ENCODE data around the gene ZCCHC24.
A peak's percentile ranks its signal among the peaks of the same experiment; 100 is the strongest.

The ZCCHC24 gene

DNA sequence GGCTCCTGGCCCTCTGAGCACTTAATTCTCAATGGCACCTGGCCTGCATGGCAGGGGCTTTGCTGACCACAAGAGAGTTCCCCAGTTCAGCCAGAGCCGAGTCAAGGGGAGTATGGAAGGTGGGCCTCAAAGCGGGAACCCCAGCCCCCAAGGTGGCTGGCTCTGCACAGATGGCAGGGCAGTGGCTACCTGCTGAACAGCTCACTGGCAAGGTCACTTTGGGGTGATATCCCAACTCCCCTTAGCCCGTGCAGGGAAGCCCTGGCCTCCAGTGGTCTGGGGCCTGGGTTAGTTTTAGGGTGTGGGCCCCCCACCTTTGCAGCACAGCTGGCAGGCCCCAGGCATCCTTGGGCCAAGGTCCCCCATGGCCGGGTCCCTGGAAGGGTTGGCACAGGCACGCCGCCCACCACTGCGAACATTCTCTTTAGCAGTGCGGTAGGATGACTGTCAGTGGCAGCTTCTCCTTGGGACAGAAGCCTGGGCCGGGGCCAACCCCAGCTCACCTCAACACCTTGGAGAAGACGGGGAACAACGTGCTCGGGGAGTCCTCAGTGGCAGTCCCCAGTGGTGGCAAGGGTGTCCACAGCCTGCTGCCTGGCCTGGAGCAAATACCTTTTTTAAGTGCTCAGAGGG, 61.3 kb downstream of the ZCCHC24 start:
- no peak for DNase-seq (ENCODE audit: low read depth)

DNA sequence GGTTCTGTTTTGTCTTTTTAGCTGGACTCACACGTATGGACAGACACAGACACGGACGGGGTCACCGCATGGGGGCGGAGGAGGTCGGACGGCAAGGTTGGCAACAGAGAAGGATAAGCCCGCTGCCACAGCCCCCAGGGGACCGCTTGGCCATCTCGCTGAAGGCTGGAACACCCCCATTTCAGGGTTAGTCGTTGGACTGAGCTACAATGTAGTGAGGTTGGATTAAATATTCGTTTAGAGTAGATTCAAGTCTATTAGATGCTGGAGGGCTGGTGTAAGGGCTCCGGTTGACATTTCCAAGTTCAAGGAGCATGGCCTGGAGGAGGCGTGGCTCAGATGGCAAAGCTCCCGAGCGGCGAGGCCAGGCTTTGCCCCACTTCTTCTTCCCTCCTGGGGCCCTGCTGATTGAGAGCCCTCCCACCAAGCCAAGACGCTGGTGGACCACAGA, 62.9 kb downstream of the ZCCHC24 start:
- no peak for DNase-seq (ENCODE audit: low read depth)

DNA sequence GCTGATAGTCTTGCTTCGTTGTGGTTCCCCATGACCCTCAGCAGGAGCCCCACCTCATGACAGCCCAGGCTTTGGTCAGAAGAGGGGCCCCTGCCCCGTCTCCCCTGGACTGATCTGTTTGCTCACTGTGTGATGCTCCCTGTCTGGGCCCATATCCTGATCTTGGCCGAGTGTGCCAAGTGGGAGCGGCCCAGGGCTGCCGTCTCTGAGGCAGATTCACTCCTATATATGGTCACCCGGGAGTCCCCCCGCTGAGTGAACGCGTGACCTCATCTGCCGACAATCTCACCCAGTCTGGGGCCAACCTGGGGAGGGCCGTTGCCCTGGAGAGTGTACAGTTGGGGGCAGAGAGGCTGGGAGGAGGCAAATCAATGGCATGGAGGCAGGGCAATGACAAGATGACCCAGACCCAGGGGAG, 63.6 kb downstream of the ZCCHC24 start:
- no peak for DNase-seq (ENCODE audit: low read depth)

DNA sequence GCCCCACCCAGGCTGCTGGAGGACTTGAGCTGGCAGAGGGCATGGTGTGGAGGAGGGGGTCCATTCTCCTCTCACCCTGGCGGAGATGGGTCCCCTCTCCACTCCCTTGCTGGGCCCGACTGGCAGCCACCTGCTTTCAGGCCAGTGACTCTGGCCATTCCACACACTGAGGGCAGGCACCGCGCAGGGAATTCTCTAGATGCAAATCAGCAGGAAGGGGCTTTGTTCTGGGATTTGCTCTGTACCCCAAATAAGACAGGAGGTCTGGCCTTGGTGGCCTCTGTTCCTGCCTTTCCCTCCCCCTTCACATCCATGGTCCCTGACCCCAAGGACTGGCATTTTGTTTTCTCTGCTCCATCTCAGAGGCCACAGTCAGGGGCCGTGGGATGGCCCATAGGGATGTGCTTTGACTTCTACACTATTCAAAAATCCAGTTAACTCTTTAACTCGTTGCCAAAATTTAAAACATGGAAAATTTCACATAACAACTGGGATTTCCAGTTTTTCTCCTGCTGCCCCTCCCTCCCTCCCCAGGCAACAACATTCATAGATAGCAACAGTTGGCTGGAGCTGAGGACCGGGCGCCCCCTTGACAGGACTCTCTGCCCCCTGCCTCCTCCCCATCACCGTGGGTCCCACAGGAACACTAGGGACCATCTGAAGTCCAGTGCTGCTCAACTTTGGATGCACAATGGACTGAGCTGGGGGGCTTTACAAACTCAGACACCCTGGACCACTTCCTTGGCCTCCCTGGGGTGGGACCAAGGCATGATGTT, 64.3 kb downstream of the ZCCHC24 start:
- no peak for DNase-seq (ENCODE audit: low read depth)

DNA sequence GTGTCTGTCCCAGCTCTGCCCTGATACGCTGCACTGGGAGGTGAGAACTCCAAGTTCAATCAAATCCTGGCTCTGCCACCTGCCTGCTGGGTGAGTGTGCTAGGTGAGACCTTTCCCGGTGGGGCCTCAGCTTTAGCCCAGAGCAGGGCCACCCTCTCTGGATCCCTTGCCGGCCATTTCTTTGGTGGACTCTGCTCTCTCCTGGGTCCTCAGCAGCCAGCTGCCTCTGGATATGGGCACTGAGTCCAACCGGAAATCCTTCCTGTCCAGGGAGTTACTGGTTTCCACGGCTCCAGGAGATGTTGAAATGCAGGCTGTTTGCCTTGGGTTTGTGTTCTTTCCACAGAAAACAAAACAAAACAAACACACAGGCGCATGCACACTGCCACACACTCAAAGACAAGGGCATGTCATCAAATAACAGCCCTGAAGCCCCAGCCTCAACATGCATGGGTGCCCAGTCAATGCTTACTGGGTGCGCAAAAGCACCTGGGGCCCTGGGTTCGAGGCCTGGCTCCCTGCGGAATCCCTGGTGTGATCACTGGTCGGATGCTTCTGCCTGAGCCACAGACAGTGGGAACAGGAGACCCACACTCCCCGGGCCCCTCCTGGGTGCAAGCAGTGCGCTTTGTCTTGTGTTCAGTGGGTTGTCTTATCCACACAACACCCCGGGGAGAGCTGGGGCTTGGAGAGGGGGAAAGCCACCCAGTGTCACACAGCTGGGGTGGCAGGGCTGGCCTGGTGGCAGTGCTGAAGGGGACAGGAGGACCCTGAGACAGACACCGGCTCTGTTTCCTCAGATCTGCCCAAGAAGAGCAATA, 65.1 kb downstream of the ZCCHC24 start:
- DNase-seq (ENCODE audit: low read depth) = no peak

DNA sequence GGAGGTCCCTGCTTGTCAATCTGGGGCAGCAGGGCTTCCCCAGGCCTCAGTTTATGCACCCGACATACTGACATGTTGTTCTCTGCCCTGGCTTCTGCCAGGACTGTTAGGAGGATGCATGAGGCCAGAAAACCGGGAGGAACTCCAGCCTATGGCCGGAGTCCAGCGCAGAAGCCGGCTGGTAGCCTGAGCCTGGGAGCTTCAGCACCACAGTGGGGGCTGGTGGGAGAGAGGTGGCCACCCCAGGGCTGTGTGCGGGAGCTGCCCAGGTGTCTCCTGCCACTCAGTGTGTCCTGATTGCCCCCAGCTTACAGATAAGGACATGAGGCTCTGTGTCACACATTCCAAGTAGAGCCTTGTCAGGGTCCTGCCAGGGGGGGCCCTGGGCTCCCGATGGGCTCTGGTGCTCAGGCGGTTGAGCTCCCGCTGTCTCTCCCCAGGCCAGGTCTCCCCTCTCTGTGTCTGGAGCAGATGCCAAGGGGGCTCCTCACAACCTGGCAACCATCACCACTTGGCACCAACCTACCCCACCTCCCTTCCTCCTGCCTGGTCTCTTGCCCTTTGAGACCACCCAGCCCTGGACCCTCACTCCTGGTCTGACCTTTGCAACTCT, 65.8 kb downstream of the ZCCHC24 start:
- no peak for DNase-seq (ENCODE audit: low read depth)

DNA sequence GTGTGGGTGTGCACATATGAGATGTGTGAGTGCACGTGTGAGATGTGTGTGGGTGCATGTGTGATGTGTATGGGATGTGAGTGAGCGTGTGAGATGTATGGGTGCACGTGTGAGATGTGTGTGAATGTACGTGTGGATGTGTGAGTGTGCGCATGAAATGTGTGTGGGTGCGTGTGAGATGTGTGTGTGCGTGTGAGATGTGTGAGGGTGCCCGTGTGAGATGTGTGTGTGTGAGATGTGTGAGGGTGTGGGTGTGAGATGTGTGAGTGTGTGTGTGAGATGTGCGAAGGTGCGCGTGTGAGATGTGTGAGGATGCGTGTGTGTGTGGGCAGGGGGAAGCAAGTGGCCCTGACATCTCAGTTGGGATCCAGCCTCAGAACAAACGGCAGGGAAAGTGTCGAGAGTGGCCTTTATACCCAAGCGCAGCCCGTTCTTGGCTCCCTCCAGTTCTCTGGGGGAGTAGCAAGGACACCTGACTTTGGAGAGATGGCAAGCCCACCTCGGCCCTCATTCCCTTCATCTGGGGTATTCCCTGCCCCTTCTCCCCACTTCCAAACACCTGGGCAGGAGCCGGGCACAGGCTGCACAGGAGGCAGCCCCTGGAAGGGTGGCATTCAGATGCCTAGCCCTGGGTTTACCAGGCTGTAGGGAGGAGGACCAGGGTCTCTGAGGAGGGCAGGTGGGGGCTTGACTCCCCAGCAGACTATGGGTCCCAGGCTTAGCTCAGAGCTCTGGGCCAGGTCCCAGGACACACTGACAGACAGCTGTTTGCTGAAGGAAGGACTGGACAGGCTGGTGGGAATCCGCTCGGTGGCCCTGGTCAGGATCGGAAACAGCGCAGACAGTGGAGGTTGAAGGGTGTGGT, 66.5 kb downstream of the ZCCHC24 start:
- DNase-seq (ENCODE audit: low read depth) = no peak

DNA sequence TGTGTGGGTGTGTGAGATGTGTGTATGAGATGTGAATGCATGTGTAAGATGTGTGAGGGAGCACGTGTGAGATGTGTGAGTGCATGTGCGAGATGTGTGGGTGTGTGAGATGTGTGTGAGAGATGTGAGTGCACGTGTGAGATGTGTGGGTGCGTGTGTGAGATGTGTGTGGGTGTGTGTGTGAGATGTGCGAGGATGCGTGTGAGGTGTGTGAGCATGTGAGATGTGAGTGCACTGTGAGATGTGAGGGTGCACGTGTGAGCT, 67.1 kb downstream of the ZCCHC24 start:
- no peak for DNase-seq (ENCODE audit: low read depth)

DNA sequence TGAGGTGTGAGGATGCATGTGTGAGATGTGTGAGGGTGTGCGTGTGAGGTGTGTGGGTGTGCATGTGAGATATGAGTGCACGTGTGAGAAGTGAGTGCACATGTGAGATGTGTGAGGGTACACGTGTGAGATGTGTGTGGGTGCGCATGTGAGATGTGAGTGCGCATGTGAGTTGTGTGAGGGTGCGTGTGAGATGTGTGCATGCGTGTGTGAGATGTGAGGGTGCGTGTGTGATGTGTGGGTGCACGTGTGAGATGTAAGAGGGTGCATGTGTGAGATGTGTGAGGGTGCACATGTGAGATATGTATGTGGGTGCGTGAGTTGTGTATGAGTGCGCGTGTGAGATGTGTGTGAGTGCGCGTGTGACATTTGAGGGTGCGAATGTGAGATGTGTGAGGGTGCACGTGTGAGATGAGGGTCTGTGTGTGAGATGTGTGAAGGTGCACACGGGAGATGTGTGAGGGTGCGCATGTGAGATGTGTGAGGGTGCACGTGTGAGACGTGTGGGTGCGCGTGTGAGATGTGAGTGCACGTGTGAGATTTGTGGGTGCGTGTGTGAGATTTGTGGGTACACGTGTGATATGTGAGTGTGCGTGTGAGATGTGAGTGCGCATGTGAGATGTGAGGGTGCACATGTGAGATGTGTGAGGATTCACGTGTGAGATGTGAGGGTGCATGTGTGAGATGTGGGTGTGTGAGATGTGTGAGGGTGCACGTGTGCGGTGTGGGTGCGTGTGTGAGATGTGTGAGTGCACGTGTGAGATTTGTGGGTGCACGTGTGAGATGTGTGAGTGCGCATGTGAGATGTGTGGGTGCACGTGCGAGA, 67.7 kb downstream of the ZCCHC24 start:
- DNase-seq (ENCODE audit: low read depth) = no peak

DNA sequence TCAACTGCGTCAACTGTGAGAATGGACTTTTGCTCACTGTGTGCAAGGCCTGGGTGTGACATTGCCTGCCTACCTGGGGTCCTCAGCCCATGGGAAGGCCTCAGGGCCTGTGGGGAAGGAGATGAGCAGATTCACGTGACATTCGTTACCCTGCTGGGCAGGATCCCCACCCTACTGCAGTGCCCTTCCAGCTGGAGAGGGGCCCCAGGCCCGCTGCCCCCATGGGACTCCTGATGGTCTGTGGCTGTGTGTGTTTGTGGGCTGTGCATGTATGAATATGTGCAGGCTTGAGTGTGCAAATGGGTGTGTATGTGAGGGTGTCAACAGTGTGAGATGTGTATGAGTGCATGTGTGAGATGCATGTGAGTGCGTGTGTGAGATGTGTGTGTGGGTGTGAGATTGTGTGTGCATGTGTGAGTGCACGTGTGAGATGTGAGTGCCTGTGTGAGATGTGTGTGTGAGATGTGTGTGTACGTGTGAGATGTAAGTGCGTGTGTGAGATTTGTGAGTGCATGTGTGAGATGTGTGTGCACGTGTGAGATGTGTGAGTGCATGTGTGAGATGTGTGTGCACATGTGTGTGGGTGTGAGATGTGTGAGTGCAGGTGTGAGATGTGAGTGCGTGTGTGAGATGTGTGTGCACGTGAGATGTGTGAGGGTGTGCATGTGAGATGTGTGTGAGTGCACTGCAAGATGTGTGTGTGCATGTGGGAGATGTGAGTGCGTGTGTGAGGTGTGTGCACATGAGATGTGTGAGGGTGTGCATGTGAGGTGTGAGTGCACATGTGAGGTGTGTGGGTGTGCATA, 68.5 kb downstream of the ZCCHC24 start:
- DNase-seq (ENCODE audit: low read depth) = no peak

DNA sequence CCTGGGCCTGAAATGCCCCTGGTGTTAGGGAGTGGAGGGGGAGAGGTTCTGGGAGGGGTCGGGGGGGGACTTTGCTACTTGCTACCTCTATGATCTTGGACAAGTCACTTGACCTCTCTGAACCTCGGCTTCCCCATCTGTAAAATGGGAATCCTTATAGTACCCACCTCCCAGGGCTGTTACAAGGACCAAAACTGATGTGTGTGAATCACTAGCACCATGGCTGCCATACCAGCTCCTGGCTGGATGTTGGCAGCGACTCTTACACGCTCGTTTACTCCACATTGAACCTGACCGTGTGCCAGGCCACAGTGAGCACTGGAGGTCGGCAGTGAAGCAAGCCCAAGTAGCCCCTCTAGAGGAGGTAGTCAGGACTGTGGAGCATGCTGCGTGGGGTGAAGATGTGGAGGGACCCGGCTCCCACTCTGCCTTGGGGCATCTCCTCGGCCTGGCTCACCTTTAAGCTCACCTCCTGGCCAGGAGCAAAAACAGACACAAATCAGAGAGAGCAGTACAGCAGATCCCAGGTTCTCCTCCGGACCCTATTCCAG, 69.3 kb downstream of the ZCCHC24 start:
- no peak for DNase-seq (ENCODE audit: low read depth)

DNA sequence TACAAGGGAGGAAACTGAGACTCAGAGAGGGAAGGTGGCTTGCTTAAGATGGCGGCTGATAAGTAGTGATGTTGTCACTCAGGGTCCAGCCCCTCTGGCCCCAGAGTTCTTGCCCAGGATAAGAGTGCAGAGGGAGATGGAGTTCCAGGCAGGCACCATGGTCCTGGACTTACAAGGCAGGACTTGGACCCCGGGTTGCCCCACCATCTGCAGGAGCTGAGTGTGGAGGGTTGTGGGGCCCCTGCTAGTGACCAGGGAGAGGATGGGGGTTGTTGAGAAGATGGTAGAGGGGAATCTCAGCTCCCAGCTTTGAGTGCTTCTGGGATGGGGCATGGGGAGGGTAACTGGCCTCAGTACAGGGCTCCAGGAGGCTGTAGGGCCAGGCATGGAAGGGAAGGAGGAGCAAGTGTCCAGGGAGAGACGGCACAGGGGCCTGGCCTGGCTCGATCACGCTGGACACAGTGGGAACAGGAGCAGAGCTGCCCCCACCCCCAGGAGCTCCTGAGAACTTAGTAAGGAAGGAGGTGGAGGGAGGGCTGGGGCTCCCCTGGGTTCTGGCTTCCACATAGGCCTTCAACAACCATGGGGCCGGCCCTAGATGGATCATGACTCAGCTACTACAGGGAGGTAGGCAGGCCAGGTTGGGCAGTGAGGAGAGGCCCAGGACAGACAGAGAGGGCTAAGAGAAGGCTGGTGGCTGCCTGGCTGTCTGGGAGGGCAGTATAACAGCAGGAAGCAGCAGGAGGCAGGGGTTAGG, 69.9 kb downstream of the ZCCHC24 start:
- DNase-seq (ENCODE audit: low read depth) = no peak

DNA sequence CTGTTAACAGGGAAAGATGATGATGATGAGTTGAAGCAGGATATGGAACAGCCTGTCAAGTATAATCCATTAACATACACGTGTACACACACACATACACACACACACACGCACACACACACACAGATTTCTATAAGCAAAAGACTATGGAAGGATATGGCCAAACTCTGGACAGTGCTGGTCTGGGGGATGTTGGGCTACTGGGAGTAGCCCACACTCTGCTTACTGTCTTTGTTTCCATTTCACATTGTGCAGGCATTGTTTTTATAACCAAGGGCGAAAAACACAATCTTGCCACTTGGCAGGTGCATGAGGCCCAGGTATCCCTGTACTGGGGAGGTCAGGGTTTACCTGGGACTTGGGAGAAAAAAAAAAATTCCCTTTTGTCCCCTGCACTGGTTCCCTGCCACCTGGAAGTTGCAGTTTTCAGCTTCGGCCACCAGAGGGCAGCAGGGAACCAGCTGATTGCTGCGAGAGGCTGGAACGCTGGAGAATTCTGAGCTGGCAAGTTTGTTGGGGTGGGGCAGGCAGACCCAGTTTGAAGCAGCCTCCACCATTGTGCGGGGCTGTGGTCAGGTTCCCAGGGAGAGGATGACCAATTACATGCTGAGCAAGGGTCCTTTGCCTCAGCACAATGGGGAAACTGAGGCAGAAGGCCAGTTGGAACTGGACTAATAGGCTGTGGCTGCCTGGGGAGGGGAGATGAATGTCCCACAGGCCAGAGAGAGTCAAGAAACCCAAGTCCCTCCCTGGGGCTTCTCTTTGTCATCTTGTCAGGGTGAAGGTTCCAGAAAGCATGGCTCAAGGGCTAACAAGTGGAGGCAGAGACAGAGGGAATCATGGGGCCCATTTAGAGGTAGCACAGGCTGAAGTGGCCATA, 70.9 kb downstream of the ZCCHC24 start:
- peak; percentile 55 for DNase-seq (ENCODE audit: low read depth)

DNA sequence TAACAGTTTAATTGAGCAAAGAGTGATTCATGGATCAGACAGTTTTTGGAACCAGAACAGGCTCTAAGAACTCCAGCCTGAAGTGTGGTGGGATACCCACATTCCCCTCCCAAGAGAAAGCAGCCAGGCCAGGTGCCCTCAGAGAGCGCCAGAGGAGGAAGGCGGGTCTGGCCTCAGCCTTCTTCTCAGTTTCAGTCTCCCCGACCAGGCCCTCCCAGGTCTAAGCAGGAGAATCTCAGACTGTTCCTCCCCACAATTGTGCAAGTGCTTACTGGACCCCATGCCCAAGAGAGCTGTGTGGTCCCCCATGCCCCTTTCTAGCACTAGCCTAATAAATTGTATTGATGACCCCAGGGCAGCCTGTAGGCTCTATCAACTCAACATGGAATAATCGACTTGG, 72.6 kb downstream of the ZCCHC24 start:
- DNase-seq (ENCODE audit: low read depth) = no peak

DNA sequence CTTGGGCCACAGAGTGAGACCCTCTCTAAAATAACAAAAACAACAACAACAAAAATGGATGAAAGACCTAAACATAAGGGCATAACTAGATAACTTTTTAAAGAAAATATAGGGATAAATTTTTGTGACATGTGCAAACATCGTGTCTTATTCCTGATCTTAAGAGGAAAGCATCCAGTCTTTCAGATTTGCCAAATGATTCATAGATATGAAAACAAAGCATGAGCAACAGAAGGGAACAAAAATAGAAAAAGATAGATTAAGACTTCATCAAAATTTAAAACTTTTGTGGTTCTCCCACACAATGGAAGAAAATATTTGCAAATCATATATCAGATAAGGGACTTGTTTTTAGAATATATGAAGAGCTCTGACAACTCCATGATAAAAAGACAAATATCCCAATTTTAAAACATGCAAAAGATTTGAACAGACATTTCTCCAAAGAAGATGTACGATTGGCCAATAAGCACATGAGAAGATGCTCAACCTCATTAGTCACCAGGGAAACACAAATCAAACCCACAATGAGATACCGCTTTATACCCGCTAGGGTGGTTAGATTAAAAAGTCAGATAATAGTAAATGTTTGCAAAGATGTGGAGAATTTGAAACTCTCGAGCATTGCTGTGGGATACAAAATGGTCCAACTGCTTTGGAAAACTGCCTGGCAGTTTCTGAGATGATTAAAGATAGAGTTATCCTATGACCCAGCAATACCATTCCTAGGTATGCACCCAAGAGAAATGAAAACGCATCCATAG, 77.8 kb downstream of the ZCCHC24 start:
- DNase-seq (ENCODE audit: low read depth) = no peak

DNA sequence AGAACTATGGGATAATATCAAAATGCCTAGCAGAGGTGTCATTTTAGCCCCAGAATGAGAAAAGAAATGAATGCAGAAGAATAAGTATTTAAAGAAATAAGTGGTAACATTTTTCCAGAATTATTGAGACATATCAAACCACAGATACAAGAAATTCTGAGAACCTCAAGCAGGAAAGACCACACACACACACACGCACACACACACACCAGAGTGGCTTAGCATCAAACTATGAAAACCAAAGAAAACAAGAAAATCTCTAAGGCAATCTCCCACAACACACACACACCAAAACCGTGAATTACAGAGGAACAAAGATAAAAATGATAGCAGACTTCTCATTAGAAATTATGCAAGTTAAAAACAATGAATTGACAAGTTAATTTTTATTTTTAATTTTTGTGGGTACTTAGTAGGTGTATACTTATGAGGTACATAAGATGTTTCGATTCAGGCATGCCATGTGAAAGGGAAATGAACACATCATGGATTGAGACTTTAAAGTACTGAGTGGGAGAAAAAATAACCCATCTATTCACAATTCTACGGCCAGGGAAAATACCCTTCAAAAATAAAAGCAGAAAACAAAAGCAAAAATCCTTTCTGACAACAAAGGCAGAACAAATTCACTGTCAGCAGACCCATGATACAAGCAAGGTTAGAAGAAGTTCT, 83.6 kb downstream of the ZCCHC24 start:
- DNase-seq (ENCODE audit: low read depth) = no peak

Data from activated T-helper 1 cell treated with Interleukin-2 at 50 U/mL for 16 hours (primary cell).